GM19452 (cell line): ENCODE data around the gene ARHGEF4.
A peak's percentile ranks its signal among the peaks of the same experiment; 100 is the strongest.

Experiments
- ATAC-seq: cut with Tn5 transposase; IDR thresholded peaks from one replicate; pipeline ENCODE4 v1.9.1; 2021; ENCODE audit not compliant: unreplicated experiment

Gene ARHGEF4

DNA sequence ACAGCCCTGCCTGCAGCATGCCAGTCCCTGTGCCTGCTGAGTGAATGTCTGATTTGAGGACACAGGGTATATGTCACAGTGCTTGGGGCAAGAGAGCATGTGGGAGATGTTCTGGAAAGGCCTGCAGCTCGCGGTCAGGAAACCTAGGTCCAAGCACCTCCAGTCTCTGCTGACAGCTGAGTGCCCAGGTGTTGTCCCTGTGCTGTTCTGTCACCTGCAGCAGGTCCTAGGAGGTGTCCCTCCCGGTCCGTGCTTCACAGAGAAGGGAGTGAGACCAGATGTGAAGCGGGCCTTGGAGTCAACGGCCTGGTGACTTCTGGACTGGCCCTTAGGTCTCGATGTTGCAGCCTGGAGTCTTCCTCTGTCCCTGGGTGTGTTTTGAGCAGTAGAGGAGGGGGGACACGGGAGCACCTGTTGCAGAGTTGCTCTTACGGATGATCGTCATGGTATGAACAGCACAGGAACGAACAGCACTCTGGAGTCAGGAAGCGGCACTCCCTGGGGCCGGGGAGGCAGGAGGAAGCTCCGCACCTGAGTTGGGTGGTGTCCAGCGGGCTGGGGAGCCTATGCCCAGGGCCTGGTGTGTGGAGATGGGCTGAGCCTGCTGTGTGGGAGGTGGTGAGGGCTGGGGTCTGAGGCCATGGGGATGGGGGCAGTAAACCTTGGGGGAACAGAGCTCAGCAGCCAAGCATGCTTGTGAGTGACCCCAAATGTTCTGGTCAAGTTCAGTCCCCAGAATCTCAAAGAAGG is 21.6 kb upstream of the ARHGEF4 start:
- ATAC-seq = no peak

DNA sequence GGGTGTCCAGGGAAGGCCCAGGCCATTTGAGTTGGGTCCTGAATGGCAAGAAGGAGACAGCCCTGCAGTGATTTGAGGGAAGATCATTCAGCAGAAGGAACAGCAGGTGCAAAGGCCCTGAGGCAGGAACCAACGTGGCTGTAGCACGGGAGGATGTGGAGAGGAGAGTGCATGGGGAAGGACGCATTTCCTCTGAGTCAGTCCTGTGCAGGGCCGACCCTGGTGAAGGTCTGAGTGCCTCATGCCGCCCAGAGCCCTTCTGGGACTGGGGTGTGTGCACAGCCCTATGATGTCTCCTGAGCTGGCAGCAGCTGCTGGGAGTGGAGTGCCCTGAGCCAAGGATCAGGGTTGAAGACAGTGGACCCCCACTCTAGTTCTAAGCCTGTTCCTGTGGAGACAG is 17.9 kb upstream of the ARHGEF4 start:
- ATAC-seq = no peak

DNA sequence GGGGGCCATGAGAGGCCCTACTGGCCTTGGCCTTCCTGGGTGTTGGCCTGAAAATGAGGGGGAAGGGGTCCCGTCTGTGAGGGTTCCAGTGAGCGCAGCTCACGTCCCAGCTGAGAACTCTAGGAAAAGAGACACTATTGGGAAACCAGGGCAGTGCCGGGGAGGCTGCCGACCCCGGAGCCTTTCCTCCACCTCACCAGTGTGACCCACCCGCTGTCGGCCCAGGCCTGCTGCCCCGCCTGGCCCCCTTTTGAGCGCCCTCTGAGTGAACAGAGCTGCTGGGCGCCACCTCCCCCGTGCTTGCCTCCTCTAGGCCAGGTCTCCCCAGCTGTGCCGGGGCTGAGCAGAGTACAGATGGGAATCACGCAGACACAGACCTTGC is 17.5 kb upstream of the ARHGEF4 start:
- no peak for ATAC-seq

DNA sequence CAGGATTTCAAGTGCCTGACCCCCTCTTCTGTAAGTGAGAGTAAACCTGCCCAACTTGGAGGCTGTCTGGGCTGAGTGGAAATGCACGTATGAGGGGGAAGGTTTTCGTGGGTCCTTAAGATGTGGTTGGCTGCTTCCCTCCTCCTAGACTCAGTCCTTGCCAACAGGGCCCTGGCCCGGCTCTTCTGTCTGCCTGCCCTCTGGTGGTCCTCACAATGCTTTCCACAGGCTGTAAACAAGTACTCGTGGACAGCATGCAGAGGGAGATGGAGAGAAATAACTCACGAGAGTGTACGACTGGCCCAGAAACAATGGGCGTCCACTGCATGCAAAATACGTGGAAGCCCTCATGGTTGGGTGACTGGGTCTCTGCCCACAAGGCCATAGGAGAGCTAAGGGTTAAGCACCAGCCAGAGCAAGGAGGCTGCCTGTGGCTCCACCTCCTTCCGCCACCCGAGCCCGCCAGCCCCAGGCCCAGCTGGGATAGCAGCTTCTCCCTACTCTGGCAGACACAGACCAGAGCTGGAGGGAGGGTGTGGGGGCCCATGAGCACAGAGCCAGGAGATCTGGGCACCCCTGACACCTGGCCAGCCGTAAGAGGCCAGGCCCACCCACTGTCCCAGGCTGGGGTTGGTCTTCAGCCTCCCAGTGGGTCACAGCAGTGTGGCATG is 17.0 kb upstream of the ARHGEF4 start:
- no peak for ATAC-seq

DNA sequence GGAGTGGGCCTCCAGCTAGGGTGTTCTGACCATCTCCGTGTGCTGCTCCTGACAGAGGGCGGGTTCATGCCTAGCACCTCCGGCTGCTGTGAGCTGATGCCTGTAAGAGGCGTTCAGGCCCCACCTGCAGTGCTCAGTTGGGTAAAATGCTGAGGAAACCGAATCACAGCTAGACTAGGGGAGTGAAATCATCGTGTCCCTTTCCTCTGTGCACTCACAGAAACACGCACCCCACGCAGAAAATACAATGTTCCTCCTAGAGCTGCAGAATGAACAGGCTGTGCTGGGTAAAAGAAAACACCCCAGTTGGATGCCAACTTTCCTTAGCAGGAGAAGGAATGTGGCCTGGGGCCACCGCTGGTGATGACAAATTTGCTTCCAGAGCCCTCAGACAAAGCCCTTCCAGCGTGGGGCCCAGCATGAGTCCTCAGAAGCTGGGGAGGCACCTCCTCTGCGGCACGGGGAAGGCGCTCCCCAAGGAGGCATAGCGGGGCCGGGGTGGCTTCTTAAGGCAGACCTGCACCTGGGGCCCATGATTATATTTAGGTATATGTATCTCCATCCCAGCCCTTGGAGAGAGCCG is 16.3 kb upstream of the ARHGEF4 start:
- ATAC-seq = no peak

DNA sequence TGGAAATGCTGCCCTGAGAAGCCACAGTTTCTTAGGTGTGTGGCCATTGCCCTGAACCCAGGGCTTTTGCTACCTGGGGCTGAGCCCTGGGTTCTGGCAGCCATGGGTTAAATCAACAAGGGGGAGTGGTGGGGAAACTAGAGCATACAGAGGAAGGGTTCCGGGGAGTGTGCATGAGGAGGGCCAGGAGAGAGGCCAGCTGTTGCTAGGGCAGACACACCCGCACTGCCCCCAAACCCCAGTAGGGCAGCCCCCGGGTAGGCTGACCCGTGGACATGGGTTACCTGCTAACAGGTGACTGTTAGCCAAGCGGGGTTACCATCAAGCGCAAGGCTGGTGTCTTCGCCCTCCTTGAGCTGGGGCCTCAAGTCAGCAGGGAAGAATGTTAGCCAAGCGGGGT is 14.8 kb upstream of the ARHGEF4 start:
- ATAC-seq = no peak

DNA sequence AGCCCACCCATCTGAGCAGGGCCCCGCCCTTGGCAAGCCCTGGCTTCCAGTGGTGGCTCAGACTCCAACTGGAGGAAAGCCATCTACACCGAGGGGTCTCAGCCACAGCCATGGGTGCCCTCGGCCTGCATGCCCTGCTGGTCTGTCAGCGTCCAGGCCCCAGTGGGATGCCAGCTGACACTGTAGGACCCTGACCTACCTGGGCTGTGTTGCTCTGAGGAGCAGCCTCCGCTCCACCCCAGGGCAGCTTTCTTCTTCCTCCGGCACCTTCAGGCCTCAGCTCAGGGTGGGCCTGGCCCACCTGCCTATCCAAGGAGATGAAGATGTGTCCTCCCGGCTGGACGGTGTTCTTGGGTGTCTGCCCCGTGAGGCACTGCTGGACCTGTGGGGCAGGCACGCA is 13.9 kb upstream of the ARHGEF4 start:
- ATAC-seq = no peak

DNA sequence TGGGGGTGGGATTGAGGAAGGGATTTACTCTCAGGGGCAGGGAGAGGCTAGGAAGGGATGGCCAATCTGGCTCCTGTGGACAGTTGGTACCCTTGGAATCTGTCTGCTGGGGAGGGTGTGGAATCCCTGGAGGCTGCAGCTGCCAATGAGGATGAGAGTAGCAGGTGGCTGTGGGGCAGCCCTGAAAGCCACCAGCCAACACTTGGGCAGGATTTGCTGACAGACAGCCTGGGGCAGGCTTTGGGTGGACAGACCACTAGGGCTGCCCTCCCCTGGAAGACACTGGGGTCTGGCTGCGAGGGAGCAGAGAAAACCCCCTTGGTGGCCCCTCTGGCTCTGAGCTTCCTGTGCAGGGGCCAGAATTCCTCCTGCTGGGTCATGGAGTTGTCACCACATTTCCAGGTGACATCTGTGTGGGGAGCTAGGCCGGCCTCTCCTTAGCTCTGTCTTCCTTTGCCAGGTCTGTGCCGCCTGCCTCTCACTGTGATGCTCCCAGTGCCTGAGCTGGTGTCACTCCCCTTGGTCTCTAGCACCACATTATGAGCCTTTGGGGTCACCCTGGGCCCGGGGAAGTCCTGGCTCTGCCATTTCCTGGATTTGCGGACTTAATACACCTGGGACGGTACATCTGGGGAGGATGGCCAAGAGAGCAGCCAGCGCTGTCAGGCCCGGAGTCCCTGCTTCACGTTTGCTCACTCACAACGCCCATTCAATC is 13.4 kb upstream of the ARHGEF4 start:
- ATAC-seq = no peak

DNA sequence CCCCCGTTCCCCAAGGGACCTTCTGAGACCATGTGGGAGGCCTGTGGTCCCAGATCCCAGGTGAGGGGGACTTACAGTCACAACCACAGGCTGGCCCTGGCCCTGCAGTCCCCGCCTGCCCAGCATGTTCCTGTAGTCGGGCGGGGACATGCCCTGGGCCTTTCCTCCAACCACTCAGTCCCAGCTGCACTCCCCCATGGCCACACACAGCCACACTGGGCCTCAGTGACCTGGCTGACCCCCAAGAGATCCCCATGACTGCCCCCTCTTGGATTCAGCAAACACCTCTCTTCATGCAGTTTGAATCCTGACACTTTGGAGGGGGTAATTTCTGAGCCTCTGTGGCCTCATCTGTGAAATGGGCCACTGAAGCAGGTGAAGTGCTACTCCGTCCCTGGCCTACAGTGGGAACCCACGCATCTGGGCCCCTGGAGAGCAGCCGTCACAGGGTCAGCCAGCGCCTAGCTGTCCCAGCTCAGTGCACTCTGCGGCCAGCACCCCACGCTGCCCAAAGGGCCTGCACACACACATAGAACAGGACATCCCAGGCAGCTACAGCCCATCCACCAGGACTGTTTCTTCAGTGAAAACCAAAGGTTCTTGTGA is 12.7 kb upstream of the ARHGEF4 start:
- peak; percentile 58 for ATAC-seq

DNA sequence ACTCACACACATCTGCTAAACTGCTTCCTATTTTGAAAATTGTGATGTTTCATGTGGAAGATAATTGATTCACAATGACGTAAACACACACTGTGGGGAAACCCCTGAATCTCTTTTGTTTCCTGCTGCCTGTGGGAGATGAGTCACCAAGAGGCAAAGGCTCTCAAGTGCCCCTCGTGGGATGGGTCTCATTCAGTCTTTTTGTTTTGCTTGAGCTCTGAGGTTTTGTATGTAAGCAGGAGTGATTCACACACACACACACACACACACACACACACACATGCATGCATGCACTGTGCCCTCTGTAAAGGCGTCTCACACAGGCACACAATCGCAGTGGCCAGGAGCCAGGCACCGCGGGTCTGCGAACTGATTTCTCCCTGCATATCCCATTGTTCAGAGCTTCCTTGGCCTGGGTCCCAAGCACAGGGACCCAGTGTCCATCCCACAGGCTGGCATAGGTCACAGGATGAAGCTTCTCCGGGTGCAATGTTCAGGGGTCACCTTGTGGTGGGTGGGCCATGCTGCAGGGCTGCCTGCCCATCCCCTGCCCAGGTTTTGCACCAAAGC is 12.1 kb upstream of the ARHGEF4 start:
- peak; percentile 93 for ATAC-seq

DNA sequence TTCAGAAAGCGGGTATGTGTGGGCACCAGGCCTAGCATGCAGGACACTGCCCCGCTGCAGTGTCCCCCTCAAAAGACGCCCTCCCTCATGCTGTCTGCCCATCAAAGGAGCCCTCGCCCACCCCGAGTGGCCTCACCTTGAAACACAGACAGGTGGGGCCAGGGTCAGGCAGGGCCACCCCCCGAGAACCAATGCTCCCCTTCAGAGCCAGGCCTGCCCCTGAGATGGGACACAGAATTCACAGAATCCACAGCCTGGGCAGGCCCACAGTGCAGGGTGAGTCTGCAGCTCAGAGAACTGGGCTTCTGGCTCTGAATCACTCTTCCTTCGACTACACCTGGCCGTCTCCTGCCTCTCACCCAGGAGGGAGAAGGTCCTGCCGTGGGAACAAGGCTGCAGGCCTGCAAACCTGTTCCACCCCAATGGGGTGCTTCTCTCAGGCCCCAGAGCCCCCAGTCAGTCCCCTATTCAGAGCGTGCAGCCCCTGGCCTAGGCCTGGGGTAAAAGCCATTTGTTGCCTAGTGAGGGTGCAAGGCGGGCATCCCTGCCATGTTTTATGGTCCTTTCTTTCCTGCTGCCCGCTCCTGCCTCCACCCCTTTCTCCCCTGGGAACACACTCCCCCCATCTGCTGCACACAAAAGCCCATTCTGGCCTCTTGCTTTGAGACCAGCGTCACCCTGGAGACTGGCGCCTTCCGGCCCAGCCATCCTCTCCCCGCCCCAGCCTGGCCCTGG is 11.3 kb upstream of the ARHGEF4 start:
- ATAC-seq = no peak

DNA sequence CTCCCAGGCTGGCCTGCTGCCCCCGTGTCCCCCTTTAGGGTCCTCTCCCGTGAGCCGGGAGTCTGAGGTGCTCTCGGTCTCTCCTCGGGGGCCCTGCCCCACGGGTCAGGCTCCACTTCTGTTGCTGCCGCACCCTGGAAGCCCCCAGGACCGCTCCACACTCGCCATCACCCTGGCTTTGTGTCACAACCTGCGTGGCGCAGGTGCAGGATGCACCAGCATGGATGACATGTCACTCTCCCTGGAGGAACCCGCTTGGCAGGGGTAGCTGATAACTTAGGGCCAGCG is 10.8 kb upstream of the ARHGEF4 start:
- ATAC-seq = no peak

DNA sequence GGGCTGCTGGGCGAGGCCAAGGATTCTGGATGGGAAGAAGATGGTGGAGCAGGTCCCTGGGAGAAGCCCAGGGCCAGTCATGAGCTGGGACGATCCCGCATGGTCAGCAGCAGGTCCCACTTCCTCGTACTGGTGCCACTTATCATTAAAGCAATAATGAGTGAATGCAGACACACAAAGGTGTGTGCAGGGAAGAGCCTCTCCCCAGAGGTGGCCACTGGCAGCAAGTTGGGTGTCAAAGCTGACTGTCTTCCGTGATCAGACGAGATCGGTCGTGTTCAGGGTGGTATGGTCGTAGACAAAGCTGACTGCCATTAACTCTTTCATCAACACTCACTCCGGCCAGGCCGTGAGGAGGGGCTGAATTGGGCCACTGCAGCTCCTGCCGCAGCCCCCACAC is 10.3 kb upstream of the ARHGEF4 start:
- no peak for ATAC-seq

DNA sequence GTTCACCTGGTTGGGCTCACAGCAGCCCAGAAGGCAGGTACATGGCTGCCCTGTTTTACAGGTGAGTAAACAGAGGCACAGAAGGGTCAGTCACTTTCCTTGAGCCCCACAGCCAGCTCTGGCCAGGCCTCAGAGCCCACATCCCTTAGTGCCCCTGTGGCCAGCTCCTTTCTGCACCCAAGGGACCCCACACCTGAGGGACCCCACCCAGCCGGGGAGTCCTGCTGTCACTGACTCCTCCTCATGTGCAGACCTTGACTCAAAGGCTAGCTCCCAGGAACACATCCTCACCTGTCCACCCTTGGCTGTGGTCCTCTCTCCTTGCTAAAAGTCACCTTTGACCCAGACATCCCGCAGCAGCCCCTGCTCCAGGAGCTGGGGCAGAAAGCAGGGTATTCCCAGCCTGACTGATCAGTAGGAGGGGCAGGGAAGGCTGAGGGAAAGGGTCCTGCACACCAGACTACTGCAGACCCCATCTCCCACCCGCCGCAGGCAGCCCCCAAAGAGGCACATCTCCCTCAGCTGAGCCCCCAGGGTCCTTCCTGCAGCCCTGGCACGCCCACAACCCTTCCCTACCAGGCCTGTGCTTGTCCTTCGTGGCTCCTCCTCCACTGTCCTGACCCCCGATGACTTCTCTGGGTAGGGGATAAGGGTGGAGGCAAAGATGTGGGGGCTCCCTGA is 9.8 kb upstream of the ARHGEF4 start:
- ATAC-seq = no peak

DNA sequence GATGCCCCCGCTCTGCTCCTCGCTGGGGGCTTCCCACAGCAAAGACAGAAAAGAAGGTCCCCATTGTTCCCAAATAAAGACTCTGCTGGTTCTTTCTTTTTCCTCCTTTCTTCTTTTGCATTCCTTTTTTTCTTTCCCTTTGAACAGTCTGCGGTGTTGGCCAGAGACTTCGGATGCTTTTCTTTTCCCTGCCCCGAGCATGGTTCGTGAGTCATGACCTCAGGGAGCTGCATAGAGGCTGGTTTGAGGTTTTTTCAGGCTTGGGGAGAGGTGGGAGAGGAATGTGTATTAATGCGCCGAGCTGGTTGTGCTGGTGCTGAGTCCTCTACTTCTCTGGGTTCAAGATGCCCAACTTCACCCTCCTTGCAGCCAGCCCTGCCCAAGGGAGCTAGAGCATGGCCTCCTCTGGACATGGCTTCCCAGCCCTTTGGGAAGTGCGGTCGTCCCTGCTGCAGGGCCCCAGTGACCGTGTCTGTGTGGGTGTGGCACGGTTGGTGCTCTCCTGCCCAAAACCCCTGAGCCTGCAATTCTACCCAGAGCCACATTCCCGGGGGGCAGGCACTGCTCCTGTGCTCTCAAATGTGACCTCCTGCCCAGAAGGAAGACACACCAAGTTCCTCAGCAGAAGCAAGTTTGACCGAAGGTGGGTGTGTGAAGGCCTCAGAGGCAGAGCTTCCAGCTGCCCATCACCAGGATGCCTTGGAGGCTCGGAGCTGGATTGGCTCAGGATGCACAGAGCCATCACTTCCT is 9.0 kb upstream of the ARHGEF4 start:
- no peak for ATAC-seq

DNA sequence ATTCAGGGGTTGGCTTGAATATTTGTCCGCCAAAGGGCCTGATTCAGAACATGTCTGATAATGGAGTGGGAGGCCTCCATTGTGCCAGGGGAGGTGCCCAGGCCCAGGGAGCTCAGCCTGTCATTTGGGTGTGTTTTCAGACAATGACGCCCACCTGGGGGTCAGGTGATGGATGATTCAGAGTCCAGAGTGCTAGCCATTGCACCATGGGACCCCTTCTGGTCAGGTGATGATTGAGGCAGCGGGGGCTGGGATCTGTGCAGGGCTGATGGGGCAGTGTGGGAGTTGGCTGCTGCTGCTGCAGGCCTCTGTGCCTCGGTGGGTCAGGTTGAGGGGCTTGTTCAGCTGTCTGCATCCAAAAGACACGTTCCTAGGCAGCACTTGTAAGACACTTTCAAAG is 8.3 kb upstream of the ARHGEF4 start:
- ATAC-seq = no peak

DNA sequence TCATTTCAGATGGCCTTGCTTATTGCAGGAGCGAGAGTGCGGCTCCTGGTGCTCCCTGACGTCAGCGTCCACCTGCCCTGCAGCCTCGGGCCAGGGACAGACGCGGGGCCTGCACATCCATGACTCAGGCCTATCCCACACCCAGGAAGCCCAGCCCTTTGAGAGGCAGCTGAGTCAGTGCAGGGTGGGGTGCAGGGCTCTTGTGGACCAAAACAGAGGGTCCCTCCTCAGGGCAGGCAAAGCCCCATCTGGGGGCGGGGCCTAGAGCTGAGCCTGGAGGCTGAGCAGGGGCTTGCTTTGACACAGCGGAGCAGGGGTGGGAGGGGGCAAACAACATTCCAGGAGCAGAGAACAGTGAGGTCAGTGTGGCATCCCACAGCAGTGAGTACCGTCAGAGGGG is 7.7 kb upstream of the ARHGEF4 start:
- ATAC-seq = no peak

DNA sequence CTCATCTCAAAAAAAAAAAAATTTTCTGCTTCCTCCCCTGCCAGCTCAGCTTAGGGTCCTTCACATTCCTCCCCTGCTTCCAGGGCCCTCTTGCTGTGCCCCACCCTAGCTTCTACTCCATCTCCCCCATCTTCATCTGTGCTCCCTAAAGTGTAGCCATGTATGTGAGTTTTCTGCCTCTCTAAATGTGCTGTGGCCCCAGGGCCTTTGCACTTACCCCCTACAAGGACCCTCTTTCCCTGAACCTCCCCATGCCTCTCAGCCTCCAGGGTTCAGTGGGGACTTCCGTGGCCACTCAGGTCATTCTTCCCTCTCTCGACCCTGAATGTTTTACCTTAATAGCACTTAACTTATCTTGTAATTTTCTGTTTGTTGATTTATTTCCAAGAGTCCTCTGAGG is 6.2 kb upstream of the ARHGEF4 start:
- ATAC-seq = no peak

DNA sequence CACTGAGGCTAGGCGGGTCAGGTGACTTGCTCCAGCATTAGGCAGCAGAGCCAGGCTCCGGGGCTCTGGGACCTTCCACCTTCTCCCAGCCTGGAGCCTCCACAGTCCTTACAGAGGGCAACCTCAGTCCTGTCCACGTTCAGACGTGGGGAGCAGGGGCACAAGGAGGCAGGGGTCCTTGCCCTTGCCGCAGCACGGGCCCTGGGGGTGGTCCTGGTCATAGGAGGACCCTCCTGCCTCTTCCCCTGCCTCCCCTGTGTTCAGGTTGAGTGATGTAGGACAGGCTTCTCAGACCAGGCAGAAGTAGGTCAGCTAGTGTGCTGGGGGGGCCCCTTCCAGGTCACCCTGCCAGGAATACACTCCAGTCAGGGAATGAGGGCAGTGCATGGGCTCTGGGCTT is 5.4 kb upstream of the ARHGEF4 start:
- ATAC-seq = no peak
